Epidermal melanocyte (primary cell): ENCODE measurements around the gene PNPLA2.

Experiments used
- DNase-seq: peaks from one replicate; pipeline ENCODE4 v3.0.0; 2011; ENCODE audit warnings: low spot score; ENCODE audit not compliant: insufficient read length

The PNPLA2 gene

GRCh38 chr11:786235-787083 is 32.3 kb upstream of the PNPLA2 start:
- no peak for DNase-seq

- no peak for DNase-seq
Observed at GRCh38 chr11:787084-787675, 31.5 kb upstream of the PNPLA2 start.

- DNase-seq: no peak
Observed at GRCh38 chr11:788009-788640, 30.6 kb upstream of the PNPLA2 start.

- no peak for DNase-seq
Observed at GRCh38 chr11:788953-789940, 29.5 kb upstream of the PNPLA2 start.

- peak; percentile 64 for DNase-seq
Observed at GRCh38 chr11:789943-790342, 28.8 kb upstream of the PNPLA2 start, which contains the start of gene CEND1. Gene CEND1, minus strand, starts transcription at chr11:790090. Its CDS starts 1,514 bp downstream, at chr11:788576.

- DNase-seq: no peak
Observed at GRCh38 chr11:790721-791564, 27.8 kb upstream of the PNPLA2 start.

GRCh38 chr11:791658-792534 is 26.8 kb upstream of the PNPLA2 start:
- DNase-seq: no peak

- no peak for DNase-seq
Observed at GRCh38 chr11:792535-792821, 26.2 kb upstream of the PNPLA2 start.

- DNase-seq: no peak
Observed at GRCh38 chr11:792873-793272, 25.8 kb upstream of the PNPLA2 start.

- DNase-seq: no peak
Observed at GRCh38 chr11:793556-793955, 25.2 kb upstream of the PNPLA2 start.

GRCh38 chr11:794013-794765 is 24.5 kb upstream of the PNPLA2 start:
- no peak for DNase-seq

GRCh38 chr11:794766-795633 is 23.7 kb upstream of the PNPLA2 start:
- no peak for DNase-seq

GRCh38 chr11:795634-796564 is 22.8 kb upstream of the PNPLA2 start:
- peak; percentile 89 for DNase-seq

- DNase-seq: no peak
Observed at GRCh38 chr11:796565-797295, 22.0 kb upstream of the PNPLA2 start.

- peak; percentile 95 for DNase-seq
Observed at GRCh38 chr11:797296-798092, 21.2 kb upstream of the PNPLA2 start.
